ENCODE results near the gene MED12L.

DNA sequence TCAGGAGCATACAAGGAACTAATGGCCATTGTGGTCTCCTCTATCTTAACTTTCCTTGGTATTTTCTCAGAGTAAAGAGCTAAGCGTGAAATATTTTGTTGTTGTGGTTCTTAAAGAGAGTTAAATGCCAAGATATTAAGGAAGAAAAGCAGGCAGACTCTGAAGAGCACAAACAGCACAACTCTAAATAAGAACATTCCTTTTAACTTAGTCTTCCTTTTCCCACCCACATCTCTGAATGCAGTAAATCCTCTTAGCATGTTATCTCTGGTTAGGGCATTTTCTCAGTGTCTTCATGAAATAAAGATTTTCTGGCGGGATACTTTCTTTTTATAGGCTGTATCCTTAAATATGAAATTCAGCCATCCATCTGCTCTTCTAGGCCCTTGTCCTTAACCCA is 229.7 kb downstream of the MED12L start:
- TF ChIP-seq EZH2 (IDR thresholded peaks at IDR 0.05) (no peak), POLR2AphosphoS5 (IDR thresholded peaks at IDR 0.05; ENCODE audit: borderline replicate concordance, low read depth, low read length) (no peak), FOXP2 (optimal IDR thresholded peaks at IDR 0.05; ENCODE audit: control extremely low read depth, extremely low read length, insufficient read depth) (no peak)

Data from SK-N-MC (cell line).